ENCODE data around the gene CNN3.

Gene CNN3

GRCh38 chr1:94922761-94923331 is 4.1 kb downstream of the CNN3 start:
- peak; percentile 86 for DNase-seq

DNA sequence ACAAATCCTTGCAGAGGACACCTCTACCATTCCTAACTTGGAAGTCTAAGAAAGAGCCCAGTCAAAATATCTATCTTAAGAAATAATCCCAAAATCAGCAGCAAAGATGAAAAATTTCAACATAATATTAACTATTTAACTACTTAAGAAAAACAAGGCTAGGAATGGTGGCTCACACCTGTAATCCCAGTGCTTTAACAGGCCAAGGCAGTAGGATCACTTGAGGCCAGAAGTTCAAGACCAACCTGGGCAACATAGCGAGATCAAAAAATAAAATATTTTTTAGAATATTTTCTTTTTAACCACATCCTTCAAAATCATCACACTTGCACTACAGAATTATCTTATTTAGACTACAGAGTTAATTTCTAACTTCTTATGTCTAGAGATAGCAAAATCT is 4.9 kb downstream of the CNN3 start:
- no peak for DNase-seq

- DNase-seq: no peak
Measured at GRCh38 chr1:94920061-94920460, 6.8 kb downstream of the CNN3 start.

DNA sequence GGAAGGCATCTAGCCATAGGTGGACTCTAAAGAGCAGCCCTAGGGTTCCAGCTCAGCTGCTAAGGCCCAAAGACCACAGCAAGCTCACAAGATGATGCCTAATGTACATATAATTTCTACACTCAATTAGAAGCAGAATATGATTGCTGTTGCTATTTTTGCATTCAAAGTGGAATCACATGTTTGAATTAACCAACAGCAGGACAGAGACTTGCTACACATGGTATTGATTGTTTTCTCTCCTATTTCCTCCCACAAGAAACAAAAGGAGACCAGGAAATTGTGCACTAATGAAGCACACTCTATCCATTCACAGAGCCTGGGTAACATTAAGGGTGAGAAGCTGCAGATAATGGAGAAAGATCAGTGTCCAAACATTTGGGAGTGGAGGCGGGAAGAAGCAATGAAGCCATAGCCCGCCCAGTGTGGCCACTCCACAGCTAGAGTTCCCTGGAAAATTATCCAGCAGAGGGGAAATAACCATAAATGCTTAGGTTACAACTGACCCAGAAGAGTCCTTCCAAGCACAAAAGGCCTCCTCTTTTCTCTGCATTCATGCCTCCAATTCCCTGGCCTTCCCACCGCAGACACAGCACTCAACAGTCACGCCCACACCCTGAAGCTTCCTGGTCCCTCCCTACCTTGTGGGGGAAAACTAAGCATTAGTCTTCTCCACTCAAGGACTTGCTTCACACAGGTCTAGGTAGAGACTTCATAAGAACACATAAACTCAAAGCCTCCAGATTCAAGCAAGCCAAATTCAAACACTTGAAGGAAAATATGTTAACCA is 7.5 kb downstream of the CNN3 start:
- no peak for DNase-seq

- no peak for DNase-seq
Measured at GRCh38 chr1:94917251-94917650, 9.7 kb downstream of the CNN3 start.

GRCh38 chr1:94912263-94913184 is 14.4 kb downstream of the CNN3 start:
- DNase-seq: no peak

GRCh38 chr1:94909486-94909885 is 17.4 kb downstream of the CNN3 start:
- no peak for DNase-seq

DNA sequence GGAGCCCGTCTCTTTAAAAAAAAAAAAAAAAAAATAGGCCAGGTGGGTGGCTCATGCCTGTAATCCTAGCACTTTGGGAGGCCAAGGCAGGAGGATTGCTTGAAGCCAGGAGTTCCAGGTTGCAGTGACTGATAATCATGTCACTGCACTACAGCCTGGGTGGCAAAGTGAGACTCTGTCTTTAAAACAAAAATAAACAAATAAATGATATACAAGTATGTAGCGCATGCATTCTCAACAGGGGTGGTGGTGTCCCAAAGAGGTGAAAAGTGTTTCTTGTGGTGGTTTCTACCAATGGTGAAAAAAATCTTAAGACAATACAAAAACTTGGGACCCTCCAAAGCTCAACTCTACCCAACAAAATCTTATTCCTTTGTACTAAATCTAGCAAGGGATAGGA is 17.9 kb downstream of the CNN3 start:
- DNase-seq: no peak

DNA sequence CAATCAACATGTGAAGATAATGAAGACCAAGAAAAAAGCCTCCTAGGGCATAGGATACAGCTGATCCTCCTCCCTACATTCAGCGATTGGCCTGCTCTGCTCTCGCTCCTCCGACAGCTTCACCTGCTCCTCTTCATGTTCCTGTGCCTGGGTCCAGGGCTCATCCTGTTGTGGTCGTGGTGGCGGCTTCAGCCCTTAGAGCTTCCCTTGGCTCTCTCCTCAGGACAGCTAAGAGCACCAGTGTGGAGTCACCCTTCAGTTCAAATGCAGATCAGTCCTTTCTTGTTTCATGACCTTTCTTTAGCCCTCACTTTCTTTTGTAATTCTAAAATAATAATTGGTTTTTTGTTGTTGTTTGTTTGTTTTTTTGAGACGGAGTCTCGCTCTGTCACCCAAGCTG is 18.7 kb downstream of the CNN3 start:
- DNase-seq: no peak

DNA sequence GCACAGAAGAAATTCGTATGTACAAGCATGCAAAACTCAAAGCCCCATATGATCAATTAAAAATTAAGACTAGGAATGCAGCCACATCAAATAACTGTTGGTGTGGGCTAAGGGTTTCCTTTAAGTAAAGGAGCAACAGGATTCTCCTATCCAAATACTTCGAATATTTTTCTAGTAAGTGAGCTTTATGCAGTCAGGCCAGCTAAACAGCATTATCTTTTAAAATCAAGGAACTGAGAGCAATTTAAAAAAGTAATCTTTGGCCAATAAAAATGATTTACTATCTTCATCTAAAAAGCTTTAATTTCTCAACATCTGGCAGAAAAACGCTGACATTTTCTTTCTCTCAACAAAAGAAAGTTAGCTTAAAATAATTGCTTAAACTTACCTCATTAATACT is 19.8 kb downstream of the CNN3 start:
- DNase-seq: no peak

DNA sequence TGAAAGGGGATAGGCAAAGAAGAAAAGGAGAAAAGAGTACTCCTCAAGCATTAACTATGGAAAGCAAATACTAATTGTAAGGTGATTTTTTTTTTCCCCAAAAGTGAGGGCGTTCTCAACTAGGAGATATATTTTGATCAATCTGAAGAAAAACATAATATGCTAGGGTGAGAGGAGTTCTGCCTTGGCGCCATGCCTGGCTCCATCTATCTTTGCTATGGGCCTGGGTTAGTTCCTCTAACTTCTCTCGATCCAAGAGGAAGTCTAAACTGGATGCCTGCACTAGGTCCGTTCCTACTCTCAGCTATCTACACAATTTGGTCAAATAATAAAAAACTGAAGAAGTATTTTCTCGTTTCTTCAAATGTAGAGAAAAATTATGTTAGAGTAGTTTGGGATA is 20.5 kb downstream of the CNN3 start:
- no peak for DNase-seq

- no peak for DNase-seq
Measured at GRCh38 chr1:94905207-94905606, 21.7 kb downstream of the CNN3 start.

DNA sequence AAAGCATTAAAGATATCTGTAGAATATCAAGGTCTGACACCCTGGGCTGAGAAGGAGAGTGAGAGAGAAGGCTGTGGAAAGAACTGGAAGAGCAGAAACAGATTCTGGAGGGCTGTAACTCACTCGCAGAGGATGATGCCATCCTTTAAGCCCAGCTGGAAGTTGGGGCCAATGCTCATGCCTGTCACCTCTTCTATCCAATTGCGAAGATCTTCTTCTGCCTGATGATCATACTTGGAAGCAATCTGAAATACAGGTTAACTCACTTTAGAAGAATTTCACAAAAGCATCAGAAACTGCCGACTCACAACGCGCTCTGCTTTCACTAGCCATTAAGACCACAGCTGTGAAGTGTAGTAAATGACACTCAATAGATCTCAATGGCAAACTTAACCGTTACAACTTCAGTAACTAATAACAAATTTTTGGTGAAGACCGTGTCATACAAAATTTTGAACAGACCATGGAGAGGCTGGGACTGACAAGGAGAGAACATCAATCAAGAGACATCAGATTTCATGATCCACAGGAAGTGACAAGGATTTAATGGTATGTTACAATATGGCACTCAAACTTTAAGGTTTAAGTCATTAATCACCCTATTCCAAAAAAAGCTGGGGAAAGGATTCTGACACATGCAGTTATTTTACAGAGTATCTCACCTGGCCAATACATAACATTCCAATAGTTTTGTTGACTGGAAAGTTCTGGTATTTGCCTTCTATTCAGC is 23.5 kb downstream of the CNN3 start:
- peak; percentile 30 for DNase-seq

DNA sequence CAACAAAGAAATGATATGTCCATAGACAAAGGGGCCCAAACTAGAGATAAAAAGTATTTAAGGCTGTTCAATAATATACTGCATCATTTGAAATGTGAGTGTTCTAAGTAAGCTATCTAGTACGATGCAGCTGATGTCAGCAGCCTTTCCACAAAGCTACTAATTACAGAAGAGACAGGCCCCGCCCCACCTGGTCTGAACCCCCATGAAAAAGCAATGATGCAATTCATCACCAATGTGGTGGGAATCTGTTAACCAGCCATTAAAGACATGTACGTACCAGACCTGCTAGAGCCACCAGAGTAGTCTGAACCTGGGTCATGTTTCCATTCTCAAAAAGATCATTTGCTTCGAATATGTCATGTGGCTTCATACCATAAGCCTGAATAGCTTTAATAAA is 25.1 kb downstream of the CNN3 start:
- DNase-seq: peak; percentile 39

- no peak for DNase-seq
Measured at GRCh38 chr1:94899756-94900155, 27.2 kb downstream of the CNN3 start.

DNA sequence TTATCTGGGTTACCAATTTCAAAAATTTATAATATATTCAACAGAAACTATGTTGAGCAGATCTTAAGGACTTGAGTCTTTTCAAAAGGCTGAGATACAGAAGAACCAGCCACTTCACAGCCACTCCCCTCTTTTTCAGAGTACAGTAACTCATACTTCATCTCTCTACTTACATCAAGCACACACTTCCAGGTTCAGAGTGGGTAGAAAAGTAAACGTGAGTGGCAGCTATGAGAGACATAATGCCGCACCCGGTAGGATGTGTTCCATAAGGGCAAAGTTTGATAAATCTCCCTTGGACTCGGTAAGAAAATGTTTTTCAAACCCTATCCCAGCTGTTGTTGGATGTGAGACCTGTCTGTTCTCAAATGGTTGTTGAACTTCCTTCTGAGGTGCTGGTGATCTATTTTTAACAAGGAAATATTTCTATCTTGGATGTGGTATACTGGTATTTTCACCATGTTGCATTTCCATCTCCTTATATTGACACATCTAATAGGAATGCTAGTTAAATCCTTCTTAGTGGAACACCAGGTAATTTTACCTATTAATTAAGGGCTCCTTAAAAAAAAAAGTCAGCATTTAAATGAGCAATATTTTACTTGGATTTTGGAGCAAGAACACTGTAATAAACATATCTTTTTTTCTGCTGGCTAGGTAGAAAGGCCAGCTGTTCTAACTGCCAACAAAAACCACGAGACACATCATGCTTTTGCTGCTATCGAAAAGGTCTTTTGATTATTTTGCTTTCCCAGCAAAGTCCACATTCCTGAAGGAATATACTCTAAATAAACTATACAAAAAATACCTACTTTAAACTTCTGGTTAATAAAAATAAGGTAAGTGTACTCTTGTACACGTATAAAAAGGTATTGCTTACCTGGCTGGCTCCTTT is 28.2 kb downstream of the CNN3 start:
- no peak for DNase-seq

GRCh38 chr1:94895518-94895917 is 31.4 kb downstream of the CNN3 start:
- no peak for DNase-seq

DNA sequence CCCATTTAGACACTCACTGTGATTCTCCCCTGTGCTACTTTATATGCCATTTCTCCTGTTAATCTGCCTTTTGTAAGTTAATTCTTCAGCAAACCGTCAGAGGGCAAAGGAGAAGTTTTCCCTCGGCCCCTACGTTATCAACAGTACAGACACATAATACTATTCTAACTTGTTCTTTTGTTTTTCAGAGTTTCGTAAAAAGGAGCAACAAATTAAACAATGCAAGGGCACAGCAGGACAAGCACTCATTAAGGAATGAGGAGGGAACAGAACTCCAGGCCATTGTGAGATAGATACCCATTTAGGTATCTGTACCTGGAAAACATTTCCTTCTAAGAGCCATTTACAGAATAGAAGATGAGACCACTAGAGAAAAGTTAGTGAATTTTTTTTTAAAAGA is 32.3 kb downstream of the CNN3 start:
- DNase-seq: no peak

GRCh38 chr1:94892604-94893254 is 34.2 kb downstream of the CNN3 start:
- DNase-seq: no peak

DNA sequence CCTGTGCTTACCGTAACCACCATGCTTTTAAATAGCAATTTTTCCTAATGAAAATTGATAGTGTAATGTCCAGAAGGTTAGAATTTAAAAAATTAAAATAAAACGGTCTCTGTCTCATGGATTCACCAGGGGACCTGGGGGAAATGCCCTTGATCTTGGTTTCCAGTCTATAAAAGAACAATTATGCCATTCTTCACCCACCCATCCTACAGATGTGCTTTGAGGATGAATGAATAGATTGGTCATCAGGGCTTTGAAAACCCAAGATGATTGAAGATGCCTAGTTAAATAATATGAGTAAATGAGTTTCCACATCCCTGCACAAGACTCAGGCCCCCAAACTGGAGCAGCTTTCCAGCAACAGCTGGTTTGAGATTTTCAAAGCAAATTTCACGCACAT is 38.7 kb downstream of the CNN3 start:
- no peak for DNase-seq

DNA sequence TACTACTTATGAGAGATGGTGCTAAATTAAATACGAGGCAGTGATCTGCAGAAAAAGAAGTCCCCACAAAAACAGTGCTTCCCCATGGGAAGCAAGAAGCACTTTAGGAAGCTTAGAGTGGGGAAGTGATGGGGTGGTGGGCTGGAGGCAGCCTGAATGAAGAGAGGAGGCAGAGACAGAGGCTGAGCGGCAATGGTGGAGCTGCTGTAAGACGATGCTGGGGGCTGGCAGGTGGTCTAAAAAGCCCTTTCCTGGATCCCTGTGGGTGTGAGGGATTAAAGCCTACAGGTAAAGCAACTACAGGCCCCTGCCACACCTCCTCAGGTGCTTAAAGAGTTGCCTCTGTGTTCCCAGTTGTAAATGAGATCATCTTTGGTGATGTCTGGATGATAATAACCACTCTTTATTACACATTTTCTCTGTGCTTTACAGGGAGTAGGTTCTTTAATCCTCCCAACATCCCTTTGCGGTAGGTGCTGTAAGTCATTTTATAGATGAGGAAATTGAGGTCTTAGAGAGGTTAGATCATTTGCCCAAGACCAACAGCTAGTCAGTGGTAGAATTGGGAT is 39.2 kb downstream of the CNN3 start:
- no peak for DNase-seq

Data from fibroblast of skin of scalp (primary cell).